ENCODE data around the gene PLXNB3. TPM values are rescaled to one million over a fixed set of nuclear protein-coding genes. Genes with fewer than 3 reads are reported as not detected.

Gene PLXNB3
- total RNA-seq, 2 donors from 2014 or later, result 5.9 to 7.1 TPM

DNA sequence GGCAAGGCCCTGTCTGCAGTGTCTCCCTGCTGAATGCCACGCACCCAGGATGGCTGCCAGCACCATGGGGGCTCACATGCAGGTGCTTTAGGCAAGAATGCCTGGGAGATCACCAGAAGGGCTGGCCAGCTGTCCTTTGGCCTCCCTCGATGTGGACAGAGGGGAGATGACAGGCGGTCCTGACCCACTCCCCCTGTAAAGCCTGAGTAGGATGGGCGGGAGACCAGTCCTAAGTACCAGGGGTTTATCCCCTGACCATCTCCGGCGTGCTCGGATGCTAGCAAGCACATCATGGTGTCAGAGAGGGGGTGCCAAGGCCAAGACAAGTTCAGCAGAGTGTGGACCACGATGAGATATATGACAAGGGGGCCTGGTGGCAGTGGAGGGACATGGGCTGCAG is 61.0 kb downstream of the PLXNB3 start:
- intact Hi-C loops (cut with DNase I), result no loop called here
- no peak for DNase-seq
- ATAC-seq, result no peak

Other genes with a start within 250 kb of the PLXNB3 start
- gene ATP2B3, start 246.6 kb upstream of the PLXNB3 start, total RNA-seq, result under 1 TPM in 1 of 2 donors, not detected in 1; 0.10 TPM
- 10 to 100 TPM; 31.4 to 31.8 TPM for gene CCNQ, start 165.1 kb upstream of the PLXNB3 start, total RNA-seq
- not detected for gene DUSP9, start 117.0 kb upstream of the PLXNB3 start, total RNA-seq
- 10 to 100 TPM in 1 of 2 donors, 1 to 10 TPM in 1; 9.7 to 14.6 TPM for gene PNCK, start 90.4 kb upstream of the PLXNB3 start, total RNA-seq
- gene SLC6A8, start 76.3 kb upstream of the PLXNB3 start, total RNA-seq, result 100 to 1,000 TPM; 107 to 134 TPM
- 100 to 1,000 TPM; 123 to 159 TPM for gene BCAP31, start 39.9 kb upstream of the PLXNB3 start, total RNA-seq
- gene ABCD1, start 39.4 kb upstream of the PLXNB3 start, total RNA-seq, result 10 to 100 TPM; 11.5 to 15.0 TPM
- gene SRPK3, start 16.8 kb downstream of the PLXNB3 start, total RNA-seq, result 10 to 100 TPM; 24.1 to 25.8 TPM
- 10 to 100 TPM; 56.4 to 68.4 TPM for gene IDH3G, start 30.1 kb downstream of the PLXNB3 start, total RNA-seq
- 100 to 1,000 TPM; 180 to 183 TPM for gene SSR4, start 30.4 kb downstream of the PLXNB3 start, total RNA-seq
- gene PDZD4, start 66.3 kb downstream of the PLXNB3 start, total RNA-seq, result 1 to 10 TPM; 4.0 to 4.3 TPM
- gene L1CAM, start 121.9 kb downstream of the PLXNB3 start, total RNA-seq, result 1 to 10 TPM; 4.3 to 9.2 TPM
- gene AVPR2, start 140.4 kb downstream of the PLXNB3 start, total RNA-seq, result 1 to 10 TPM; 3.7 to 3.8 TPM
- 10 to 100 TPM; 19.3 to 20.4 TPM for gene ARHGAP4, start 162.0 kb downstream of the PLXNB3 start, total RNA-seq
- 10 to 100 TPM; 67.4 to 81.4 TPM for gene NAA10, start 170.8 kb downstream of the PLXNB3 start, total RNA-seq
- 10 to 100 TPM; 14.7 to 14.8 TPM for gene RENBP, start 180.4 kb downstream of the PLXNB3 start, total RNA-seq
- gene HCFC1, start 207.6 kb downstream of the PLXNB3 start, total RNA-seq, result 10 to 100 TPM; 30.4 to 35.7 TPM
- 1 to 10 TPM; 7.7 to 9.2 TPM for gene TMEM187, start 208.5 kb downstream of the PLXNB3 start, total RNA-seq